Left ventricle myocardium inferior (tissue), 1 donor: Measurements from ENCODE around the gene RUNX3. TPM values are rescaled to one million over a fixed set of nuclear protein-coding genes. Genes with fewer than 3 reads are reported as not detected.

Experiments
- DNase-seq: peaks from one replicate; pipeline ENCODE4 v3.0.0-alpha.2; 2020
- H3K27ac ChIP-seq: fragments of 200-600 bp; replicated peaks from 2 replicates; pipeline ENCODE4 v1.8.0; 2021
- H3K27me3 ChIP-seq: fragments of 200-600 bp; 2 replicates; pipeline ENCODE4 v1.8.0; 2021; ENCODE audit warnings: low read depth
- H3K36me3 ChIP-seq: fragments of 200-600 bp; 2 replicates; pipeline ENCODE4 v1.8.0; 2021
- H3K4me1 ChIP-seq: fragments of 200-600 bp; 2 replicates; pipeline ENCODE4 v1.8.0; 2021
- H3K4me3 ChIP-seq: fragments of 200-600 bp; 2 replicates; pipeline ENCODE4 v1.8.0; 2021; ENCODE audit warnings: mild to moderate bottlenecking, moderate library complexity
- H3K9me3 ChIP-seq: fragments of 200-600 bp; replicated peaks from 2 replicates; pipeline ENCODE4 v1.8.0; 2021
- CTCF ChIP-seq: fragments of 200-600 bp; IDR thresholded peaks from 2 replicates; pipeline ENCODE4 v1.8.0; 2021; ENCODE audit warnings: antibody characterized with exemption, mild to moderate bottlenecking, borderline replicate concordance
- intact Hi-C: fragments of 100-400 bp; cut with micrococcal nuclease; formaldehyde crosslinking; loops from one replicate; pipeline ENCODE4 v1.11.0; 2022
- total RNA-seq: library from RNA; stranded (reverse); fragmentation: NEBNext Ultra II Directional; extraction: Animal tissue kit (Norgen Biotek cat#: 25700); gene quantifications from one replicate; pipeline ENCODE4 v1.2.1, GENCODE V29; 2021
- donor health status: DM: no; HTN: yes; CAD: no; lungs with severe emphysema.

RUNX3 gene
- total RNA-seq, 1 donor from 2014 or later, result 0.52 TPM

GRCh38 chr1:24857507-24858133, 72.5 kb downstream of the RUNX3 start:
- H3K9me3 ChIP-seq, result no peaks in the 10 kb centered on the region
- no peak for TF ChIP-seq CTCF
- no peaks in the 10 kb centered on the region for H3K36me3 ChIP-seq
- intact Hi-C loops, result no loop called here
- no peaks in the 10 kb centered on the region for H3K4me1 ChIP-seq
- no peak overlapping the region for H3K4me3 ChIP-seq
- DNase-seq, result no peak
- H3K27me3 ChIP-seq, result peaks cover 65% of the 10 kb centered on the region
- H3K27ac ChIP-seq, result no peak overlapping the region

- intact Hi-C loops, result no loop called here
- no peak for DNase-seq
- Histone ChIP-seq H3K36me3 (no peaks in the 10 kb centered on the region), H3K9me3 (no peaks in the 10 kb centered on the region), H3K27ac (no peak overlapping the region), H3K4me3 (no peak overlapping the region), H3K27me3 (peaks cover 59% of the 10 kb centered on the region), H3K4me1 (no peaks in the 10 kb centered on the region)
- TF ChIP-seq CTCF, result no peak
These were observed 73.1 kb downstream of the RUNX3 start for GRCh38 chr1:24856787-24857506.

GRCh38 chr1:24855474-24855873, 74.6 kb downstream of the RUNX3 start:
- intact Hi-C loops, result no loop called here
- DNase-seq, result no peak
- Histone ChIP-seq H3K36me3 (no peaks in the 10 kb centered on the region), H3K27me3 (peaks cover 44% of the 10 kb centered on the region), H3K4me1 (no peaks in the 10 kb centered on the region), H3K4me3 (no peak overlapping the region), H3K27ac (no peak overlapping the region), H3K9me3 (no peaks in the 10 kb centered on the region)
- no peak for TF ChIP-seq CTCF

- intact Hi-C loops, result no loop called here
- H3K27ac ChIP-seq, result no peak overlapping the region
- DNase-seq, result no peak
- no peaks in the 10 kb centered on the region for H3K36me3 ChIP-seq
- peaks cover 28% of the 10 kb centered on the region for H3K27me3 ChIP-seq
- H3K9me3 ChIP-seq, result no peaks in the 10 kb centered on the region
- H3K4me3 ChIP-seq, result no peak overlapping the region
- H3K4me1 ChIP-seq, result peaks cover 4% of the 10 kb centered on the region
- no peak for TF ChIP-seq CTCF
These were observed 76.4 kb downstream of the RUNX3 start for GRCh38 chr1:24853649-24854048.

- no peak for DNase-seq
- intact Hi-C loops, result no loop called here
- Histone ChIP-seq H3K4me3 (no peak overlapping the region), H3K36me3 (peaks cover 9% of the 10 kb centered on the region), H3K27me3 (no peaks in the 10 kb centered on the region), H3K27ac (no peak overlapping the region), H3K4me1 (peaks cover 17% of the 10 kb centered on the region), H3K9me3 (no peaks in the 10 kb centered on the region)
- no peak for TF ChIP-seq CTCF
These were observed 79.7 kb downstream of the RUNX3 start for GRCh38 chr1:24850328-24850920.
